Activated T-helper 1 cell treated with anti-CD3 and anti-CD28 coated beads, Interleukin-12 subunit alpha, Interleukin-12 subunit beta, Interleukin-2, Interleukin-4 antibody, amounts not matched to agents 30 ng/mL and 10 ng/mL and 1 ng/mL, durations not matched to agents 14 hours and 24 hours and 36 hours (primary cell): ENCODE results near the gene CYP2W1. TPM values are rescaled to one million over a fixed set of nuclear protein-coding genes. Genes with fewer than 3 reads are reported as not detected.

Source experiments
- DNase-seq: peaks from one replicate; pipeline ENCODE4 v3.0.0; 2021; ENCODE audit warnings: low spot score
- H3K27ac Mint-ChIP-seq: one replicate; pipeline ENCODE4 v1.8.0; 2021; ENCODE audit warnings: mild to moderate bottlenecking, mixed read lengths
- H3K27me3 Mint-ChIP-seq: one replicate; pipeline ENCODE4 v1.8.0; 2022; ENCODE audit warnings: mild to moderate bottlenecking, moderate library complexity, mixed read lengths; ENCODE audit not compliant: insufficient read depth
- H3K36me3 Mint-ChIP-seq: one replicate; pipeline ENCODE4 v1.8.0; 2021; ENCODE audit warnings: low read depth, mixed read lengths
- H3K4me1 Mint-ChIP-seq: one replicate; pipeline ENCODE4 v1.8.0; 2021; ENCODE audit warnings: low read depth, mixed read lengths
- H3K4me3 Mint-ChIP-seq: one replicate; pipeline ENCODE4 v1.8.0; 2021; ENCODE audit warnings: mild to moderate bottlenecking, moderate library complexity, mixed read lengths
- H3K9me3 Mint-ChIP-seq: one replicate; pipeline ENCODE4 v1.8.0; 2021; ENCODE audit warnings: mixed read lengths
- intact Hi-C: fragments of 100-400 bp; cut with micrococcal nuclease; formaldehyde crosslinking; loops from one replicate; pipeline ENCODE4 v1.15.1; 2024
- total RNA-seq: library from RNA; stranded (reverse); gene quantifications from 2 replicates; pipeline ENCODE4 v1.2.3, GENCODE V29; 2022

Gene CYP2W1
- total RNA-seq, 1 donor from 2014 or later: not detected

- intact Hi-C loops: no loop called here
Observed at GRCh38 chr7:985127-985416, 2.1 kb downstream of the CYP2W1 start.

GRCh38 chr7:985915-986741, 3.1 kb downstream of the CYP2W1 start:
- H3K4me3 Mint-ChIP-seq: no peak overlapping the region
- no peak overlapping the region for H3K27ac Mint-ChIP-seq
- intact Hi-C loops: no loop called here
- DNase-seq: no peak
- no peaks in the 10 kb centered on the region for H3K4me1 Mint-ChIP-seq
- no peaks in the 10 kb centered on the region for H3K27me3 Mint-ChIP-seq
- H3K9me3 Mint-ChIP-seq: no peaks in the 10 kb centered on the region
- H3K36me3 Mint-ChIP-seq: no peaks in the 10 kb centered on the region

More at GRCh38 chr7:985127-985416, 2.1 kb downstream of the CYP2W1 start:
- H3K27ac Mint-ChIP-seq: no peak overlapping the region
- no peaks in the 10 kb centered on the region for H3K4me1 Mint-ChIP-seq
- no peaks in the 10 kb centered on the region for H3K36me3 Mint-ChIP-seq
- H3K9me3 Mint-ChIP-seq: no peaks in the 10 kb centered on the region
- no peak for DNase-seq
- no peaks in the 10 kb centered on the region for H3K27me3 Mint-ChIP-seq
- no peak overlapping the region for H3K4me3 Mint-ChIP-seq

- no peak for DNase-seq
- Mint-ChIP-seq H3K36me3 (no peaks in the 10 kb centered on the region), H3K4me3 (no peak overlapping the region), H3K9me3 (no peaks in the 10 kb centered on the region), H3K4me1 (no peaks in the 10 kb centered on the region), H3K27ac (no peak overlapping the region), H3K27me3 (no peaks in the 10 kb centered on the region)
- intact Hi-C loops: no loop called here
Observed at GRCh38 chr7:986766-987751, 4.1 kb downstream of the CYP2W1 start.

GRCh38 chr7:987909-988308, 4.9 kb downstream of the CYP2W1 start:
- Mint-ChIP-seq H3K27ac (no peak overlapping the region), H3K4me1 (peaks cover under 1% of the 10 kb centered on the region), H3K27me3 (no peaks in the 10 kb centered on the region), H3K9me3 (no peaks in the 10 kb centered on the region), H3K4me3 (no peak overlapping the region), H3K36me3 (no peaks in the 10 kb centered on the region)
- no peak for DNase-seq
- intact Hi-C loops: no loop called here

- no peaks in the 10 kb centered on the region for H3K9me3 Mint-ChIP-seq
- peaks cover 5% of the 10 kb centered on the region for H3K4me1 Mint-ChIP-seq
- DNase-seq: no peak
- no peaks in the 10 kb centered on the region for H3K36me3 Mint-ChIP-seq
- intact Hi-C loops: no loop called here
- no peak overlapping the region for H3K4me3 Mint-ChIP-seq
- H3K27me3 Mint-ChIP-seq: no peaks in the 10 kb centered on the region
- H3K27ac Mint-ChIP-seq: no peak overlapping the region
Observed at GRCh38 chr7:988426-988911, 5.5 kb downstream of the CYP2W1 start.

- intact Hi-C loops: no loop called here
Observed at GRCh38 chr7:988963-989529, 6.1 kb downstream of the CYP2W1 start.

GRCh38 chr7:990352-990932, 7.5 kb downstream of the CYP2W1 start:
- DNase-seq: no peak
- H3K27me3 Mint-ChIP-seq: no peaks in the 10 kb centered on the region
- H3K9me3 Mint-ChIP-seq: no peaks in the 10 kb centered on the region
- H3K27ac Mint-ChIP-seq: no peak overlapping the region
- H3K4me3 Mint-ChIP-seq: no peak overlapping the region
- H3K36me3 Mint-ChIP-seq: no peaks in the 10 kb centered on the region
- peaks cover 5% of the 10 kb centered on the region for H3K4me1 Mint-ChIP-seq
- intact Hi-C loops: no loop called here

More at GRCh38 chr7:988963-989529, 6.1 kb downstream of the CYP2W1 start:
- Mint-ChIP-seq H3K27ac (no peak overlapping the region), H3K27me3 (no peaks in the 10 kb centered on the region), H3K36me3 (no peaks in the 10 kb centered on the region), H3K4me1 (peaks cover 5% of the 10 kb centered on the region), H3K4me3 (no peak overlapping the region), H3K9me3 (no peaks in the 10 kb centered on the region)
- no peak for DNase-seq

GRCh38 chr7:990933-991728, 8.2 kb downstream of the CYP2W1 start:
- no peak overlapping the region for H3K27ac Mint-ChIP-seq
- DNase-seq: no peak
- no peaks in the 10 kb centered on the region for H3K36me3 Mint-ChIP-seq
- H3K4me3 Mint-ChIP-seq: no peak overlapping the region
- H3K4me1 Mint-ChIP-seq: peaks cover 5% of the 10 kb centered on the region
- H3K9me3 Mint-ChIP-seq: no peaks in the 10 kb centered on the region
- intact Hi-C loops: no loop called here
- no peaks in the 10 kb centered on the region for H3K27me3 Mint-ChIP-seq

- peaks cover 5% of the 10 kb centered on the region for H3K4me1 Mint-ChIP-seq
- H3K4me3 Mint-ChIP-seq: no peak overlapping the region
- H3K27me3 Mint-ChIP-seq: no peaks in the 10 kb centered on the region
- H3K9me3 Mint-ChIP-seq: no peaks in the 10 kb centered on the region
- no peak for DNase-seq
- H3K27ac Mint-ChIP-seq: no peak overlapping the region
- intact Hi-C loops: no loop called here
- H3K36me3 Mint-ChIP-seq: no peaks in the 10 kb centered on the region
Observed at GRCh38 chr7:991729-992656, 9.0 kb downstream of the CYP2W1 start.

- Mint-ChIP-seq H3K4me3 (no peak overlapping the region), H3K27me3 (no peaks in the 10 kb centered on the region), H3K4me1 (peaks cover 5% of the 10 kb centered on the region), H3K27ac (peak overlapping the region; percentile 40), H3K9me3 (no peaks in the 10 kb centered on the region), H3K36me3 (no peaks in the 10 kb centered on the region)
- intact Hi-C loops: loop anchor here (1.0 kb wide), 5 partner anchors 35 to 183 kb away; partner anchors contain the start of gene GPR146
- DNase-seq: peak; percentile 86
Observed at GRCh38 chr7:992709-993607, 10.0 kb downstream of the CYP2W1 start.
